HG02943 (cell line): ENCODE measurements around the gene ATP9A.

Source experiments
- ATAC-seq: cut with Tn5 transposase; IDR thresholded peaks from one replicate; pipeline ENCODE4 v1.9.1; 2021; ENCODE audit warnings: mild to moderate bottlenecking, low read depth, moderate library complexity; ENCODE audit not compliant: unreplicated experiment

Gene ATP9A

DNA sequence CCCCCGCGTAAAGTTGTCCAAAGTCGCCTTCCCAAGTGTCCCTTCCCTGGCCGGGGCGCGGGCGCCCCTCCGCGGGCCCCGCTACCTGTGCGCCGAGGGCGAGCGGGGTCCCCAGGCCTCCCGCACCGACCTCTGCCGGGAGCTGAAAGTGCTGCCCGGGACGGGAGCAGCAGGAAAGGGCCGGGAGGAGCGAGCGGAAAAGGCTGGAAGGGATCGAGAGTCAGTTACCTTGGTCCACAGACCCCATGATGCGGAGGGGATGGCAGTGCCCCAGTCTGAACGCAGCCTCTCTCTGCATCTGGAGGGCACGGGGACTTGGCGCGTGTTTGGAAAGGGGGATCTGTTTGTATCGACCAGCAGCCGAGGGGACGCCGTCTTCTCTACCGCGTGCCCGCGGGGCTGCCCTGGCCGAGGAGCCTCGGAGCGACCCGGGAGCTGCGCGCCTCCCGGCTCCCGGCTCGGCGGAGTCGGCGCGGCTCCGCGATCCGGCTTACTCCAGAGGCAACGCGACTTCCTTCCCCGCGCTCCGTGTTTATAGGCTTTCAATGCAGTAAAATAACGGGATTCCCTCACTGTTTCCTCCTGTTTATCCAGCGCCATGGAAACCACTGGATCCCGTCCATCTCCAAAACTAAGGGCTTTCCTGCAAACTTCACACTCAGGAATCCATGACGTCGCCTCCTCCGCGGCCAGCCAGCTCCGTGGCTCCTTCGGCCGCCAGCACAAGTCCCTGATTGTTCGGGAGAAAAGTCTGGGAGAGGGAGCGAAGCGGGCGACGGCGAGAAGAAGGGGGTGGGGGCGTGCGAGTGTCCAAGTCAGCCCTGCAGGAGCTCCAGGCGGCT lies 205.6 kb downstream of the ATP9A start:
- no peak for ATAC-seq

DNA sequence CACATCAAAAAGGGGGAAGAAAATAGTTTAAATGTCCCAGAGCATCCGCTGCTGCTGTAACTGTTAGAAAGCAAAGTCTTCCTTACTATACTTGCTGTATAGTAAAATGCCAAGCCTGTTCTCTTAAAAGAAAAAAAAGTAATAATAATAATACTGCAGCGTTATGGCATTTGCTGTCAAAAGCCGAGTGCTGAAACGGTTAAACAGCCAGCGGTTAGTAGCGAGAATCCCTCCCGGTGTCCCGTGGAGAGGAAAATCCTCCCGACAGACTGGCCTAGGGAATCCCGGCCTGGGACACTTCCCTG lies 206.2 kb downstream of the ATP9A start:
- no peak for ATAC-seq

DNA sequence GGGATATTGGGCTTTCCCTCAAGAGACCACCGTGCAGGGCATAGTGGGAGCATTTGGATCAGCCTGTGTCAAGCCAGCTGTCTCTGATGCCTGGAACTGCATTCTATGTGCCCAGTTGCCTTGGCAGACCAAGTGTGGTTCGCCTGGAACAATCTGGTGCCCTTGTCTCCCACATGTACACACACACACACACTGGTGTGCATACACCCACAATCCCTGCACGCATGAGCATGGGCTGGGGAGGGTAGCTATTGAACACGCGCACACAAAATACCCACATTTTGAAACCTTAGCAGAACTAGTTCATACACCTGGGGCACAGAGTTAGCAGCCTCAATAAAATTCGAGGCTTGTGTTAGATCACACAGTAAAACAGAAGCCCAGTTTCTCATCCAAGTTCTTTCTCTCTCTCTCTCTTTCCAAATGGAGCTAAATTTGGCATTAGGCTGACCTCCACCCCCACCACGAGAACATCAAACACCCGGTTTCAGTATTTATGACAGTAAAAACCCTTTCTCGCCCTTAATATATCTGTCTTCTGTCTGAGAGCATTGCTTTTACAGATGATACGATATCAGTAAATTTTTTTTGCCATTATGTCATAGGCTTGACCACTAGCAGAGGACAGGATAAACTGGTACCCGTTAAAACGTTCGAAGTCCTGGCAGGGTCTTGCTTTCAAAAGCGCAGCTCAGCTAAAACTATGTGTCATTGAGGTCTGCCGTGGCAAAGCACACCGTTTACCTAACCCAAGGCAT lies 207.5 kb downstream of the ATP9A start:
- no peak for ATAC-seq

DNA sequence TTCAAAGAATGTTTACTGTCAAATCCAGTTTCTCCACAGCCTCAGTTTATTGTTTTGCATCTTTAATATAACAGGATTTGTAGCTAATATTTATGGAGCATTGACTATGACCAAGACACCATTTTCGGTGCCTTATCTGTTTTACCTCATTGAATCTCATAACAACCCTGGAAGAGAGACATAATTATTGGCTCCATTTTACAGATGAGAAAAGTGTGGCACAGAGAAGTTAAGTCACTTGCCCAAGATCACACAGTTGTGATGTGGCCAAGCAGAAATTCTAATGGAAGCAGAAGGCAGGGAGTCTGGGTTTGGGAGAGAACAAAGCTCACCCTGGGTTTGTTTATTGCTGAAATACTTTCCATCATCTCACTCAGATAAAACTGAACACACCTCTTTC lies 208.1 kb downstream of the ATP9A start:
- ATAC-seq, result no peak

DNA sequence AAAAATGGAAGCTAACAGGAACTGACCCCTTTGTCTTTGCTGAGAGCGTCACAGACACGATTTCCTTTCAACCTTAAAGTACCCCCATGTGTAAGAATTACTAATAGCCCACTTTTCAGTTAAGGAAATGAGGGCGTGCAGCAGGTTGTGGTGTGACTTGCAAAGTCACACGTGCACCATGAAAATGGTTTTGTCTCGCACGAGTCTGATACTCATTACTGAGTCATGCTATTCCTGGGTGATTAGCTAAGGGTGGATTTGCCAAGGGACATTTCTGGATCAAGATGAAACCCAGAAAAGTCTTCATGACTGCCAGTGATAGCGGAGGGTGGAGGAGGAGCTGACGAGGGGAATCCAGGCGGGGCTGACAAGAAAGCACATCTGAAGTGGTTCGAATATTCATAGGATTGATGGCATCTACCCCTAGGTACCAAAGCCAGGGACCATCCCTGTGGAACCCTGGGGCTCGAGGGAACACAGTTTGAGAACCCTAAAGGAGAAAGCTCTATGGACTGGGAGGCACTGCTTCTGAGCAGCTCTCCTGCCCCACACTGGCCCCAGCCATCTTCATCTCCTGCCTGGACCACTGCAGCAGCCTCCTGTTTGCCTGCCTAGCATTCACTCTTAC lies 213.5 kb downstream of the ATP9A start:
- no peak for ATAC-seq

DNA sequence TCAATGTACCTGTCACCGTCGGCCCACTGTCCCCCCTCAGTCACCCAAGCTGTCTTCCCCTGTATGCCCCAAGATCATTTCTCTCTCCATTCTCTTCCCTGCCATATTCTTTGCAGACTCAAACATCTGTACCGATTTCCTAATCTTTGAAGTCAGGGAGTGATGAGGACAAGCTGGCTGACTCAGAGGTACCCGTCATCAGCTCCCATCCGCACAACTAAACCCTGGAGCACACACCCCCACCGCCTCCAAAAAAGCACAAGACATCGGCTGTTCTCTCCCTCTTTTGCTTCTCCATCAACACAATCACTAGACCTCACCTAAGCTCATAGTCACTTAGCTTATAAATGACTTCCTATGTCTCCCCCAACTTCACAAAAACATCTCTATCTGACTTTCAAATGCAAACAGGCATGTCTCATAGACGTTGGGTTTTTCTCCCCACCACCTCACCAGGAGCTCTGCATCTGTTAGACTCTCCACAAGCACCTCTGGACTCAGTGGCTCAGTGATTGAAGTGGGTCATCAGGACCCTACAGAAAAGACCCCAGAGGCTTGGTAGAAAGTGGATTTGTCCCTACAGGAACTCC lies 214.2 kb downstream of the ATP9A start:
- ATAC-seq, result no peak

DNA sequence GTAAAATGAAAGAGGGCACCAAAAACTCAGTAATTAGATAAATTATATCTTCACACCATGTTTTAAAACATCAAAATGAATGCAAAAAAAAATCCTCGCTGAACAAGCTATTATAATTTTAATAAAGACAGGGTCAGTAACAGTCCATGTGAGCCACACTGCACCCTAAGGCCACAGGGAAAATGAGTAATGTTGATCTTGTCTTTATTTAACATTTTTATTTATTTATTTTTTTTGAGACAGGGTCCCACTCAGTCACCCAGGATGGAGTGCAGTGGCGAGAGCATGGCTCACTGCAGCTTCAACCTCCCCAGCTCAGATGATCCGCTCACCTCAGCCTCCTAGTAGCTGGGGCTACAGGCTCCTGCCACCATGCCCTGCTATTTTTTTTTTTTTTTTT lies 217.0 kb downstream of the ATP9A start:
- ATAC-seq, result no peak

DNA sequence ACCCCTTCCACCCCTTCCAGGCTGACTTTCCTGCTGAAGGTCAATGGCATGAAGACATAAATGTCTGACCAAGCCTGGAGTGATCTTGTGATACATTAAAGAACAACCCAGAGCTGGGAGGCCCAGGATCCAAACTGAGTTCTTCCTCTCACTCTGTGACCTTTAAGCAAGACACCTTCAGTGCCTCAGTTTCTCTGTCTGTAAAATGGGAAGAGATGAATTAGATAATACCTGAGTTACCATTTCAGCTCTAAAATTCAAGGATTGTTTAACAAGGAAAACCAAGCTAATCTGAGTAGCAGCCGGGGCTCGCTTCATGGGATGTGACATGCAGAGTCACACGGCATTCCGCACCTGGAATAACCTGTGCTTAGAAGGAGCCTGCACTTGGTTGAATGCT lies 218.7 kb downstream of the ATP9A start:
- no peak for ATAC-seq

DNA sequence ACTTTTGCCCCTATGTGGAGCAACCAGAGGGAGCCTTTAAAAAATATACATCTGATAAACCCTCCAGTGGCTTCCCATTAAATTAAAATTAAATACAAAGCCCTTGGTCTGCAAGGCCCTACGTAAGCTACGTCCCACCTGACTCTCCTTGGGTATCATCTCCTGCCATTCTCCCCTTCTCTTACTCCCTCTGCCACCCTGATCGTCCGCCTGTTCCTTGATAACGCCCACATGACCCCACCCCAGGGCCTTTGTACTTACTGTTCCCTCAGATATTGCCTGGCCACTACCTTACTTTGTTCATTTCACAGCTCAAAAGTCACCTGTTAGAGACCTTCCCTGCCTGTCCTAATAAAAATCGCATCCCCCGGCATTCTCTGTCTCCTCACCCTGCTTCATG lies 220.2 kb downstream of the ATP9A start:
- no peak for ATAC-seq
